DOHH2 (cell line): ENCODE data around the gene PEX5L.

Source experiments
- CTCF ChIP-seq: fragments of 200-600 bp; sonication (generic); IDR thresholded peaks from one replicate; pipeline ENCODE4 v1.5.1; 2014; ENCODE audit warnings: antibody characterized with exemption, mild to moderate bottlenecking, low read depth, low read length; ENCODE audit not compliant: poor library complexity, severe bottlenecking
- EZH2phosphoT487 ChIP-seq: fragments of 200-600 bp; sonication (generic); IDR thresholded peaks from 2 replicates; pipeline ENCODE4 v1.6.1; 2017; ENCODE audit warnings: borderline replicate concordance, mild to moderate bottlenecking, antibody characterized with exemption, low read length, moderate library complexity, mixed read lengths

- TF ChIP-seq CTCF: no peak
- no peak for TF ChIP-seq EZH2phosphoT487
Measured at GRCh38 chr3:180036092-180036670, 556 bp downstream of the PEX5L start.
